GM23338 (cell line): ENCODE data around the gene PPA1. TPM values are rescaled to one million over a fixed set of nuclear protein-coding genes. Genes with fewer than 3 reads are reported as not detected.

ENCODE experiments used
- ATAC-seq: fragments of 200-7000 bp; cut with Tn5 transposase; 3 replicates; pipeline ENCODE4 v1.9.1; 2020
- DNase-seq: peaks from one replicate; pipeline ENCODE4 v3.0.0-alpha.2; 2015; ENCODE audit warnings: low spot score
- H2AFZ ChIP-seq: fragments of 200-600 bp; sonication (generic); 2 replicates; pipeline ENCODE4 v1.8.0; 2016; ENCODE audit warnings: antibody characterized with exemption, mild to moderate bottlenecking, moderate library complexity
- H3F3A ChIP-seq: fragments of 200-600 bp; sonication (generic); replicated peaks from 2 replicates; pipeline ENCODE4 v1.8.0; 2017; ENCODE audit warnings: antibody characterized with exemption, mixed run types, low read depth
- H3K27ac ChIP-seq: fragments of 200-600 bp; sonication (generic); 2 replicates; pipeline ENCODE4 v1.6.1; 2016; ENCODE audit warnings: low read depth
- H3K27me3 ChIP-seq: fragments of 200-600 bp; sonication (generic); 2 replicates; pipeline ENCODE4 v1.8.0; 2016; ENCODE audit warnings: mild to moderate bottlenecking, mixed run types, moderate library complexity; ENCODE audit not compliant: insufficient read depth
- H3K36me3 ChIP-seq: fragments of 200-600 bp; sonication (generic); 2 replicates; pipeline ENCODE4 v1.8.0; 2016; ENCODE audit warnings: mild to moderate bottlenecking; ENCODE audit not compliant: insufficient read depth
- H3K4me1 ChIP-seq: fragments of 200-600 bp; sonication (generic); 2 replicates; pipeline ENCODE4 v1.8.0; 2016; ENCODE audit warnings: mild to moderate bottlenecking, moderate library complexity; ENCODE audit not compliant: insufficient read depth
- H3K4me2 ChIP-seq: fragments of 200-600 bp; sonication (generic); 2 replicates; pipeline ENCODE4 v1.7.1; 2017; ENCODE audit warnings: mixed run types
- H3K4me3 ChIP-seq: fragments of 200-600 bp; sonication (generic); 2 replicates; pipeline ENCODE4 v1.6.1; 2016; ENCODE audit warnings: mixed run types
- H3K79me2 ChIP-seq: fragments of 200-600 bp; sonication (generic); replicated peaks from 2 replicates; pipeline ENCODE4 v1.8.0; 2017; ENCODE audit warnings: mild to moderate bottlenecking; ENCODE audit not compliant: insufficient read depth
- H3K9me2 ChIP-seq: fragments of 200-600 bp; sonication (generic); 2 replicates; pipeline ENCODE4 v1.8.0; 2017; ENCODE audit not compliant: insufficient read depth
- H4K20me1 ChIP-seq: fragments of 200-600 bp; sonication (generic); replicated peaks from 2 replicates; pipeline ENCODE4 v1.8.0; 2017; ENCODE audit warnings: mild to moderate bottlenecking; ENCODE audit not compliant: insufficient read depth
- H3K27ac Mint-ChIP-seq: 2 replicates; pipeline ENCODE4 v1.8.0; 2020; ENCODE audit warnings: inconsistent platforms, mild to moderate bottlenecking, moderate library complexity, mixed read lengths
- H3K27me3 Mint-ChIP-seq: 3 replicates; pipeline ENCODE4 v1.8.0; 2022; ENCODE audit warnings: low read depth, mild to moderate bottlenecking, moderate library complexity, mixed read lengths, inconsistent platforms; ENCODE audit not compliant: insufficient read depth, poor library complexity
- H3K36me3 Mint-ChIP-seq: 3 replicates; pipeline ENCODE4 v1.8.0; 2021; ENCODE audit warnings: low read depth, mild to moderate bottlenecking, inconsistent platforms, moderate library complexity, mixed read lengths
- H3K4me1 Mint-ChIP-seq: 3 replicates; pipeline ENCODE4 v1.8.0; 2020; ENCODE audit warnings: mild to moderate bottlenecking, inconsistent platforms, mixed read lengths
- H3K4me3 Mint-ChIP-seq: 3 replicates; pipeline ENCODE4 v1.8.0; 2021; ENCODE audit warnings: moderate library complexity, mild to moderate bottlenecking, inconsistent platforms, mixed read lengths
- H3K9me3 Mint-ChIP-seq: 3 replicates; pipeline ENCODE4 v1.8.0; 2020; ENCODE audit warnings: moderate library complexity, mild to moderate bottlenecking, inconsistent platforms, mixed read lengths
- CREB1 ChIP-seq: fragments of 250-450 bp; sonication (Bioruptor Pico); IDR thresholded peaks from 2 replicates; pipeline ENCODE4 v1.5.0; 2020; ENCODE audit warnings: low read depth, mild to moderate bottlenecking, moderate library complexity
- EZH2 ChIP-seq: fragments of 200-600 bp; sonication (generic); IDR thresholded peaks from one replicate; pipeline ENCODE4 v1.8.0; 2017; ENCODE audit warnings: antibody characterized with exemption, mild to moderate bottlenecking, low read depth; ENCODE audit not compliant: unreplicated experiment
- EZH2phosphoT487 ChIP-seq: fragments of 200-600 bp; sonication (generic); IDR thresholded peaks from one replicate; pipeline ENCODE4 v1.8.1; 2018; ENCODE audit warnings: antibody characterized with exemption; ENCODE audit not compliant: unreplicated experiment
- JUNB ChIP-seq: IDR thresholded peaks from one replicate; pipeline ENCODE4 v1.6.1; 2016; ENCODE audit warnings: antibody characterized with exemption; ENCODE audit not compliant: unreplicated experiment
- NANOG ChIP-seq: IDR thresholded peaks from 2 replicates; pipeline ENCODE4 v1.6.1; 2016; ENCODE audit warnings: antibody characterized with exemption, borderline replicate concordance
- POLR2AphosphoS5 ChIP-seq: IDR thresholded peaks from 2 replicates; pipeline ENCODE4 v1.6.1; 2016; ENCODE audit warnings: antibody characterized with exemption, low read depth
- STAT1 ChIP-seq: IDR thresholded peaks from one replicate; pipeline ENCODE4 v1.6.1; 2016; ENCODE audit warnings: antibody characterized with exemption; ENCODE audit not compliant: unreplicated experiment
- ZNF114 ChIP-seq: fragments of 250-450 bp; sonication (Bioruptor Pico); IDR thresholded peaks from 2 replicates; pipeline ENCODE4 v1.5.0; 2020; ENCODE audit warnings: mild to moderate bottlenecking, moderate library complexity
- ZNF331 ChIP-seq: fragments of 250-450 bp; sonication (Bioruptor Pico); IDR thresholded peaks from 2 replicates; pipeline ENCODE4 v1.5.0; 2020; ENCODE audit warnings: low read depth, mild to moderate bottlenecking, moderate library complexity
- polyA plus RNA-seq: library from polyadenylated mRNA; unstranded; fragments of >200 nt; fragmentation: Nextera tagmentation; extraction: Ambion mirVana; gene quantifications from 2 replicates; pipeline ENCODE4 v1.2.1, GENCODE V29; 2016
- total RNA-seq: library from RNA; depleted of rRNA; stranded (reverse); fragments of >200 nt; shearing (Covaris generic); gene quantifications from 2 replicates; pipeline ENCODE4 v1.2.3, GENCODE V29; 2014
- TF ChIP-seq, protein P1 (sequence below), 2 experiments: fragments of 200-600 bp in 1 of 2; sonication (generic) in 1 of 2; conservative IDR thresholded peaks; 2 replicates each; pipeline versions ENCODE4 v1.5.1 to v1.6.1; 2016 to 2017; ENCODE audit warnings: antibody characterized with exemption in 2 of 2, low read depth in 2 of 2, mild to moderate bottlenecking in 2 of 2, moderate library complexity in 1 of 2
- TF ChIP-seq, protein P2 (sequence below): IDR thresholded peaks from one replicate; pipeline ENCODE4 v1.6.1; 2018; ENCODE audit warnings: antibody characterized with exemption; ENCODE audit not compliant: unreplicated experiment
- TF ChIP-seq, protein P3 (sequence below): fragments of 250-450 bp; sonication (Bioruptor Pico); IDR thresholded peaks from 2 replicates; pipeline ENCODE4 v1.5.0; 2020; ENCODE audit warnings: mild to moderate bottlenecking, moderate library complexity
- TF ChIP-seq, protein P4 (sequence below): IDR thresholded peaks from 2 replicates; pipeline ENCODE4 v1.6.1; 2016; ENCODE audit warnings: antibody characterized with exemption

The PPA1 gene
- total and polyA plus RNA-seq, 2 experiments from 2014 or later = 135 to 228 TPM

DNA sequence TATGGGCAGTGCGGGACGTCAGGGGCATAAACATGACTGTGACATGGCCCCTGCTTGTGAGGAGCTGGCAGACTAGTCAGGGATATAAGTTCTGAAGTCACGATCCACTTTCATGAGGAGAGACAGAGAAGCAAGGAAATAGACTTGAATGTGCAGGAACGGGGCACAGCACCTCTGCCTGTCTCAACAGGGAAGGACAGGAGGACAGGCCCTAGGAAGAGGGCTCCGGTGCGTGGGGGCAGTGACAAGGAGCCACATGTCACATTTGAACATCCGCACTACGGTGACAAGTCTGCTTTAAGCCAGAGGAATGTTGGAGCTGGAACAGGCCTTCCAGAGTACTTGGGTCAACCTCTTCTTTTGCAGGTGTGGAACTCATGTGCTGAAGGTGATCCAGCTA is 43.1 kb downstream of the PPA1 start:
- no peaks in the 10 kb centered on the region for H3K36me3 ChIP-seq
- no peak overlapping the region for H2AFZ ChIP-seq
- H3K79me2 ChIP-seq = no peaks in the 10 kb centered on the region
- no peak overlapping the region for H3K27ac ChIP-seq
- Mint-ChIP-seq H3K9me3 (no peaks in the 10 kb centered on the region), H3K4me3 (no peak overlapping the region), H3K27me3 (peaks cover 6% of the 10 kb centered on the region), H3K36me3 (no peaks in the 10 kb centered on the region), H3K27ac (no peak overlapping the region), H3K4me1 (peaks cover 2% of the 10 kb centered on the region; the same call in 2 of the 3 replicates)
- ATAC-seq (no peak), DNase-seq (no peak)
- no peaks in the 10 kb centered on the region for H4K20me1 ChIP-seq
- H3K4me1 ChIP-seq = no peaks in the 10 kb centered on the region
- no peaks in the 10 kb centered on the region for H3K27me3 ChIP-seq
- H3K9me2 ChIP-seq = no peaks in the 10 kb centered on the region
- no peak for TF ChIP-seq EZH2
- no peak for TF ChIP-seq CREB1 (CRISPR knock-in tag)
- TF ChIP-seq, protein P1, sequence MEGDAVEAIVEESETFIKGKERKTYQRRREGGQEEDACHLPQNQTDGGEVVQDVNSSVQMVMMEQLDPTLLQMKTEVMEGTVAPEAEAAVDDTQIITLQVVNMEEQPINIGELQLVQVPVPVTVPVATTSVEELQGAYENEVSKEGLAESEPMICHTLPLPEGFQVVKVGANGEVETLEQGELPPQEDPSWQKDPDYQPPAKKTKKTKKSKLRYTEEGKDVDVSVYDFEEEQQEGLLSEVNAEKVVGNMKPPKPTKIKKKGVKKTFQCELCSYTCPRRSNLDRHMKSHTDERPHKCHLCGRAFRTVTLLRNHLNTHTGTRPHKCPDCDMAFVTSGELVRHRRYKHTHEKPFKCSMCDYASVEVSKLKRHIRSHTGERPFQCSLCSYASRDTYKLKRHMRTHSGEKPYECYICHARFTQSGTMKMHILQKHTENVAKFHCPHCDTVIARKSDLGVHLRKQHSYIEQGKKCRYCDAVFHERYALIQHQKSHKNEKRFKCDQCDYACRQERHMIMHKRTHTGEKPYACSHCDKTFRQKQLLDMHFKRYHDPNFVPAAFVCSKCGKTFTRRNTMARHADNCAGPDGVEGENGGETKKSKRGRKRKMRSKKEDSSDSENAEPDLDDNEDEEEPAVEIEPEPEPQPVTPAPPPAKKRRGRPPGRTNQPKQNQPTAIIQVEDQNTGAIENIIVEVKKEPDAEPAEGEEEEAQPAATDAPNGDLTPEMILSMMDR (conservative IDR thresholded peaks at IDR 0.05; ENCODE audit: low read depth in 2 of 2) = no peak
- TF ChIP-seq STAT1 = no peak
- no peak for TF ChIP-seq JUNB
- TF ChIP-seq, protein P2, sequence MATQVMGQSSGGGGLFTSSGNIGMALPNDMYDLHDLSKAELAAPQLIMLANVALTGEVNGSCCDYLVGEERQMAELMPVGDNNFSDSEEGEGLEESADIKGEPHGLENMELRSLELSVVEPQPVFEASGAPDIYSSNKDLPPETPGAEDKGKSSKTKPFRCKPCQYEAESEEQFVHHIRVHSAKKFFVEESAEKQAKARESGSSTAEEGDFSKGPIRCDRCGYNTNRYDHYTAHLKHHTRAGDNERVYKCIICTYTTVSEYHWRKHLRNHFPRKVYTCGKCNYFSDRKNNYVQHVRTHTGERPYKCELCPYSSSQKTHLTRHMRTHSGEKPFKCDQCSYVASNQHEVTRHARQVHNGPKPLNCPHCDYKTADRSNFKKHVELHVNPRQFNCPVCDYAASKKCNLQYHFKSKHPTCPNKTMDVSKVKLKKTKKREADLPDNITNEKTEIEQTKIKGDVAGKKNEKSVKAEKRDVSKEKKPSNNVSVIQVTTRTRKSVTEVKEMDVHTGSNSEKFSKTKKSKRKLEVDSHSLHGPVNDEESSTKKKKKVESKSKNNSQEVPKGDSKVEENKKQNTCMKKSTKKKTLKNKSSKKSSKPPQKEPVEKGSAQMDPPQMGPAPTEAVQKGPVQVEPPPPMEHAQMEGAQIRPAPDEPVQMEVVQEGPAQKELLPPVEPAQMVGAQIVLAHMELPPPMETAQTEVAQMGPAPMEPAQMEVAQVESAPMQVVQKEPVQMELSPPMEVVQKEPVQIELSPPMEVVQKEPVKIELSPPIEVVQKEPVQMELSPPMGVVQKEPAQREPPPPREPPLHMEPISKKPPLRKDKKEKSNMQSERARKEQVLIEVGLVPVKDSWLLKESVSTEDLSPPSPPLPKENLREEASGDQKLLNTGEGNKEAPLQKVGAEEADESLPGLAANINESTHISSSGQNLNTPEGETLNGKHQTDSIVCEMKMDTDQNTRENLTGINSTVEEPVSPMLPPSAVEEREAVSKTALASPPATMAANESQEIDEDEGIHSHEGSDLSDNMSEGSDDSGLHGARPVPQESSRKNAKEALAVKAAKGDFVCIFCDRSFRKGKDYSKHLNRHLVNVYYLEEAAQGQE = no peak
- no peak for TF ChIP-seq POLR2AphosphoS5
- TF ChIP-seq, protein P3, sequence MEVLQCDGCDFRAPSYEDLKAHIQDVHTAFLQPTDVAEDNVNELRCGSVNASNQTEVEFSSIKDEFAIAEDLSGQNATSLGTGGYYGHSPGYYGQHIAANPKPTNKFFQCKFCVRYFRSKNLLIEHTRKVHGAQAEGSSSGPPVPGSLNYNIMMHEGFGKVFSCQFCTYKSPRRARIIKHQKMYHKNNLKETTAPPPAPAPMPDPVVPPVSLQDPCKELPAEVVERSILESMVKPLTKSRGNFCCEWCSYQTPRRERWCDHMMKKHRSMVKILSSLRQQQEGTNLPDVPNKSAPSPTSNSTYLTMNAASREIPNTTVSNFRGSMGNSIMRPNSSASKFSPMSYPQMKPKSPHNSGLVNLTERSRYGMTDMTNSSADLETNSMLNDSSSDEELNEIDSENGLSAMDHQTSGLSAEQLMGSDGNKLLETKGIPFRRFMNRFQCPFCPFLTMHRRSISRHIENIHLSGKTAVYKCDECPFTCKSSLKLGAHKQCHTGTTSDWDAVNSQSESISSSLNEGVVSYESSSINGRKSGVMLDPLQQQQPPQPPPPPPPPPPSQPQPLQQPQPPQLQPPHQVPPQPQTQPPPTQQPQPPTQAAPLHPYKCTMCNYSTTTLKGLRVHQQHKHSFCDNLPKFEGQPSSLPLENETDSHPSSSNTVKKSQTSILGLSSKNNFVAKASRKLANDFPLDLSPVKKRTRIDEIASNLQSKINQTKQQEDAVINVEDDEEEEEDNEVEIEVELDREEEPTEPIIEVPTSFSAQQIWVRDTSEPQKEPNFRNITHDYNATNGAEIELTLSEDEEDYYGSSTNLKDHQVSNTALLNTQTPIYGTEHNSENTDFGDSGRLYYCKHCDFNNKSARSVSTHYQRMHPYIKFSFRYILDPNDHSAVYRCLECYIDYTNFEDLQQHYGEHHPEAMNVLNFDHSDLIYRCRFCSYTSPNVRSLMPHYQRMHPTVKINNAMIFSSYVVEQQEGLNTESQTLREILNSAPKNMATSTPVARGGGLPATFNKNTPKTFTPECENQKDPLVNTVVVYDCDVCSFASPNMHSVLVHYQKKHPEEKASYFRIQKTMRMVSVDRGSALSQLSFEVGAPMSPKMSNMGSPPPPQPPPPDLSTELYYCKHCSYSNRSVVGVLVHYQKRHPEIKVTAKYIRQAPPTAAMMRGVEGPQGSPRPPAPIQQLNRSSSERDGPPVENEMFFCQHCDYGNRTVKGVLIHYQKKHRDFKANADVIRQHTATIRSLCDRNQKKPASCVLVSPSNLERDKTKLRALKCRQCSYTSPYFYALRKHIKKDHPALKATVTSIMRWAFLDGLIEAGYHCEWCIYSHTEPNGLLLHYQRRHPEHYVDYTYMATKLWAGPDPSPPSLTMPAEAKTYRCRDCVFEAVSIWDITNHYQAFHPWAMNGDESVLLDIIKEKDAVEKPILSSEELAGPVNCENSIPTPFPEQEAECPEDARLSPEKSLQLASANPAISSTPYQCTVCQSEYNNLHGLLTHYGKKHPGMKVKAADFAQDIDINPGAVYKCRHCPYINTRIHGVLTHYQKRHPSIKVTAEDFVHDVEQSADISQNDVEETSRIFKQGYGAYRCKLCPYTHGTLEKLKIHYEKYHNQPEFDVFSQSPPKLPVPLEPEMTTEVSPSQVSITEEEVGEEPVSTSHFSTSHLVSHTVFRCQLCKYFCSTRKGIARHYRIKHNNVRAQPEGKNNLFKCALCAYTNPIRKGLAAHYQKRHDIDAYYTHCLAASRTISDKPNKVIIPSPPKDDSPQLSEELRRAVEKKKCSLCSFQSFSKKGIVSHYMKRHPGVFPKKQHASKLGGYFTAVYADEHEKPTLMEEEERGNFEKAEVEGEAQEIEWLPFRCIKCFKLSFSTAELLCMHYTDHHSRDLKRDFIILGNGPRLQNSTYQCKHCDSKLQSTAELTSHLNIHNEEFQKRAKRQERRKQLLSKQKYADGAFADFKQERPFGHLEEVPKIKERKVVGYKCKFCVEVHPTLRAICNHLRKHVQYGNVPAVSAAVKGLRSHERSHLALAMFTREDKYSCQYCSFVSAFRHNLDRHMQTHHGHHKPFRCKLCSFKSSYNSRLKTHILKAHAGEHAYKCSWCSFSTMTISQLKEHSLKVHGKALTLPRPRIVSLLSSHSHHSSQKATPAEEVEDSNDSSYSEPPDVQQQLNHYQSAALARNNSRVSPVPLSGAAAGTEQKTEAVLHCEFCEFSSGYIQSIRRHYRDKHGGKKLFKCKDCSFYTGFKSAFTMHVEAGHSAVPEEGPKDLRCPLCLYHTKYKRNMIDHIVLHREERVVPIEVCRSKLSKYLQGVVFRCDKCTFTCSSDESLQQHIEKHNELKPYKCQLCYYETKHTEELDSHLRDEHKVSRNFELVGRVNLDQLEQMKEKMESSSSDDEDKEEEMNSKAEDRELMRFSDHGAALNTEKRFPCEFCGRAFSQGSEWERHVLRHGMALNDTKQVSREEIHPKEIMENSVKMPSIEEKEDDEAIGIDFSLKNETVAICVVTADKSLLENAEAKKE (CRISPR knock-in tag) = no peak
- no peak for TF ChIP-seq EZH2phosphoT487
- no peak for TF ChIP-seq ZNF114 (CRISPR knock-in tag)
- TF ChIP-seq NANOG = no peak
- TF ChIP-seq ZNF331 = no peak
- TF ChIP-seq, protein P4, sequence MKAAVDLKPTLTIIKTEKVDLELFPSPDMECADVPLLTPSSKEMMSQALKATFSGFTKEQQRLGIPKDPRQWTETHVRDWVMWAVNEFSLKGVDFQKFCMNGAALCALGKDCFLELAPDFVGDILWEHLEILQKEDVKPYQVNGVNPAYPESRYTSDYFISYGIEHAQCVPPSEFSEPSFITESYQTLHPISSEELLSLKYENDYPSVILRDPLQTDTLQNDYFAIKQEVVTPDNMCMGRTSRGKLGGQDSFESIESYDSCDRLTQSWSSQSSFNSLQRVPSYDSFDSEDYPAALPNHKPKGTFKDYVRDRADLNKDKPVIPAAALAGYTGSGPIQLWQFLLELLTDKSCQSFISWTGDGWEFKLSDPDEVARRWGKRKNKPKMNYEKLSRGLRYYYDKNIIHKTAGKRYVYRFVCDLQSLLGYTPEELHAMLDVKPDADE = no peak
- H3K4me2 ChIP-seq = no peak overlapping the region
- H3F3A ChIP-seq = no peaks in the 10 kb centered on the region
- no peak overlapping the region for H3K4me3 ChIP-seq
